CD14-positive monocyte (primary cell): ENCODE data around the gene PTCD2. TPM values are rescaled to one million over a fixed set of nuclear protein-coding genes. Genes with fewer than 3 reads are reported as not detected.

Experiments used
- DNase-seq, 3 donors: peaks; one replicate each; pipeline ENCODE4 v3.0.0-alpha.2; 2011 to 2022
- H2AFZ ChIP-seq: 2 replicates; pipeline ENCODE4 v1.6.0; 2012; ENCODE audit warnings: mild to moderate bottlenecking, low read depth, low read length, inconsistent platforms; ENCODE audit not compliant: insufficient read depth, poor library complexity, severe bottlenecking
- H3K27ac ChIP-seq, 2 donors: 1 replicate in 1 of 2; 2 replicates in 1 of 2; pipeline ENCODE4 v1.5.1; 2012 to 2013; ENCODE audit warnings: low read length in 2 of 2, control low read depth in 1 of 2, inconsistent platforms in 1 of 2, low read depth in 1 of 2, mild to moderate bottlenecking in 1 of 2
- H3K27me3 ChIP-seq, 2 donors: one replicate each; pipeline versions ENCODE4 v1.6.0 to v1.6.1; 2011 to 2013; ENCODE audit warnings: low read length in 2 of 2; ENCODE audit not compliant: control insufficient read depth in 2 of 2, insufficient read depth in 2 of 2
- H3K36me3 ChIP-seq, 2 donors: replicated peaks in 1 of 2; 1 replicate in 1 of 2; 2 replicates in 1 of 2; pipeline versions ENCODE4 v1.5.1 to v1.6.1; 2012 to 2013; ENCODE audit warnings: low read length in 2 of 2, control low read depth in 1 of 2, inconsistent platforms in 1 of 2, mild to moderate bottlenecking in 1 of 2; ENCODE audit not compliant: insufficient read depth in 2 of 2, control insufficient read depth in 1 of 2
- H3K4me1 ChIP-seq, 2 donors: 1 replicate in 1 of 2; 2 replicates in 1 of 2; pipeline versions ENCODE4 v1.5.1 to v1.6.1; 2012 to 2013; ENCODE audit warnings: low read length in 2 of 2, control low read depth in 1 of 2, inconsistent platforms in 1 of 2, mild to moderate bottlenecking in 1 of 2, moderate library complexity in 1 of 2; ENCODE audit not compliant: insufficient read depth in 2 of 2, control insufficient read depth in 1 of 2
- H3K4me2 ChIP-seq: replicated peaks from 2 replicates; pipeline ENCODE3; 2012; ENCODE audit warnings: low read length, moderate library complexity, mild to moderate bottlenecking; ENCODE audit not compliant: poor library complexity, severe bottlenecking; ENCODE audit errors: extremely low read depth
- H3K4me3 ChIP-seq, 3 experiments: fragments of 200-600 bp in 1 of 3; sonication (generic) in 1 of 3; replicated peaks in 1 of 3; 1 replicate in 2 of 3; 2 replicates in 1 of 3; pipeline ENCODE4 v1.5.1; 2011 to 2013; ENCODE audit warnings: low read length in 3 of 3, mild to moderate bottlenecking in 3 of 3, control low read depth in 2 of 3, low read depth in 2 of 3, inconsistent platforms in 1 of 3, moderate library complexity in 1 of 3
- H3K79me2 ChIP-seq: 2 replicates; pipeline ENCODE4 v1.6.0; 2012; ENCODE audit warnings: mild to moderate bottlenecking, control low read depth, inconsistent platforms, low read length, moderate library complexity; ENCODE audit not compliant: insufficient read depth
- H3K9ac ChIP-seq: 2 replicates; pipeline ENCODE4 v1.6.0; 2017; ENCODE audit warnings: low read length, mild to moderate bottlenecking; ENCODE audit not compliant: insufficient read depth, poor library complexity, severe bottlenecking
- H3K9me3 ChIP-seq, 2 donors: replicated peaks in 1 of 2; 1 replicate in 1 of 2; 2 replicates in 1 of 2; pipeline versions ENCODE4 v1.5.1 to v1.6.1; 2012 to 2013; ENCODE audit warnings: low read length in 2 of 2, control low read depth in 1 of 2; ENCODE audit not compliant: control insufficient read depth in 1 of 2, insufficient read depth in 1 of 2
- H4K20me1 ChIP-seq: 2 replicates; pipeline ENCODE4 v1.6.0; 2012; ENCODE audit warnings: mild to moderate bottlenecking, low read length, control low read depth, moderate library complexity; ENCODE audit not compliant: insufficient read depth
- H3K27ac Mint-ChIP-seq, 7 donors: one replicate each; pipeline ENCODE4 v1.8.0; 2020; ENCODE audit warnings: mild to moderate bottlenecking in 7 of 7, mixed read lengths in 7 of 7, moderate library complexity in 6 of 7, inconsistent platforms in 2 of 7
- H3K27me3 Mint-ChIP-seq, 3 donors: one replicate each; pipeline ENCODE4 v1.8.0; 2021 to 2022; ENCODE audit warnings: low read depth in 3 of 3, mild to moderate bottlenecking in 3 of 3, mixed read lengths in 3 of 3, moderate library complexity in 3 of 3, inconsistent platforms in 1 of 3
- H3K36me3 Mint-ChIP-seq, 2 donors: one replicate each; pipeline ENCODE4 v1.8.0; 2020; ENCODE audit warnings: mixed read lengths in 2 of 2, inconsistent platforms in 1 of 2, mild to moderate bottlenecking in 1 of 2
- H3K4me1 Mint-ChIP-seq: one replicate; pipeline ENCODE4 v1.8.0; 2020; ENCODE audit warnings: mild to moderate bottlenecking, mixed read lengths
- H3K4me3 Mint-ChIP-seq, 2 donors: one replicate each; pipeline ENCODE4 v1.8.0; 2020; ENCODE audit warnings: mild to moderate bottlenecking in 2 of 2, mixed read lengths in 2 of 2, moderate library complexity in 1 of 2
- H3K9me3 Mint-ChIP-seq, 7 donors: one replicate each; pipeline ENCODE4 v1.8.0; 2020 to 2022; ENCODE audit warnings: mixed read lengths in 7 of 7, mild to moderate bottlenecking in 6 of 7, moderate library complexity in 6 of 7, inconsistent platforms in 2 of 7
- WGBS: methylation state at CpG from one replicate; pipeline ENCODE4 v1.1.5; 2013; ENCODE audit warnings: missing lambda C conversion rate; ENCODE audit not compliant: insufficient coverage; 5-methylcytosine and 5-hydroxymethylcytosine counted together
- intact Hi-C, 2 donors: fragments of 100-400 bp; cut with micrococcal nuclease; formaldehyde crosslinking; loops; one replicate each; pipeline versions ENCODE4 v1.15.0 to v1.15.1; 2023
- polyA plus RNA-seq, 3 donors: library from polyadenylated mRNA; depleted of rRNA in 1 of 3; unstranded in 2 of 3; stranded (reverse) in 1 of 3; fragments of 300-500 nt in 2 of 3; fragments of >200 nt in 1 of 3; fragmentation: Illumina TruSeq in 2 of 3; gene quantifications; 1 replicate in 2 of 3; 2 replicates in 1 of 3; pipeline ENCODE4 v1.2.3, GENCODE V29; 2012 to 2021
- TF ChIP-seq, protein P1 (sequence below): fragments of 200-600 bp; IDR thresholded peaks from one replicate; pipeline ENCODE4 v1.8.0; 2022; ENCODE audit warnings: antibody characterized with exemption, mild to moderate bottlenecking

Gene PTCD2
- polyA plus RNA-seq, 3 donors = 1.6 to 2.2 (median 1.8) TPM

DNA sequence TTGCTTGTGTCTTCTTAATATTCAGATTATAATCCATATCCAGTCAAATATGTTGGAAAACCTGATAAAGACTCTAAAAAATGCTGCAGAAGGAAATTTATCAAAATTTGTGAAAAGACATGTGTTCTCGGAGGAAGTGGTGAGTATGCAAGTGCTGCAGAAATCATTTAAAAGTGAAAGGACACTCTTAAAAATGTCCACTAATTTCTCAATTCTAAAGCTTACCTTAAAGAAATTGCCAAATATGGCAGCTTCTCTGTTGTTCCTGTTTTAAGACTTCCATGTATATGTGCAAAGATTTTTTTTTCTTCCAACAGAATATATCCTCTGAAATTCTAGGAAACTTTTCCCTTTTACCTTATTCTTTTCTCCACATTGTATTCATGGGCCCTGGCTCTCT is 32.4 kb downstream of the PTCD2 start:
- no peaks in the 10 kb centered on the region for H4K20me1 ChIP-seq
- peaks cover 0 to 2% (median 1%) of the 10 kb centered on the region in 3 donors for H3K27me3 Mint-ChIP-seq
- H3K9me3 Mint-ChIP-seq = peaks cover 0 to 9% (median 5%) of the 10 kb centered on the region in 7 donors
- DNase-seq = peak in 2 of 3 donors; percentile 37 to 38
- H3K4me3 Mint-ChIP-seq = peak overlapping the region in 1 of 2 donors; percentile 77
- peaks cover 5 to 8% of the 10 kb centered on the region in 2 donors for H3K36me3 Mint-ChIP-seq
- no peaks in the 10 kb centered on the region for H3K36me3 ChIP-seq
- no peaks in the 10 kb centered on the region for H3K27me3 ChIP-seq
- H3K9ac ChIP-seq = no peak overlapping the region
- TF ChIP-seq, protein P1, sequence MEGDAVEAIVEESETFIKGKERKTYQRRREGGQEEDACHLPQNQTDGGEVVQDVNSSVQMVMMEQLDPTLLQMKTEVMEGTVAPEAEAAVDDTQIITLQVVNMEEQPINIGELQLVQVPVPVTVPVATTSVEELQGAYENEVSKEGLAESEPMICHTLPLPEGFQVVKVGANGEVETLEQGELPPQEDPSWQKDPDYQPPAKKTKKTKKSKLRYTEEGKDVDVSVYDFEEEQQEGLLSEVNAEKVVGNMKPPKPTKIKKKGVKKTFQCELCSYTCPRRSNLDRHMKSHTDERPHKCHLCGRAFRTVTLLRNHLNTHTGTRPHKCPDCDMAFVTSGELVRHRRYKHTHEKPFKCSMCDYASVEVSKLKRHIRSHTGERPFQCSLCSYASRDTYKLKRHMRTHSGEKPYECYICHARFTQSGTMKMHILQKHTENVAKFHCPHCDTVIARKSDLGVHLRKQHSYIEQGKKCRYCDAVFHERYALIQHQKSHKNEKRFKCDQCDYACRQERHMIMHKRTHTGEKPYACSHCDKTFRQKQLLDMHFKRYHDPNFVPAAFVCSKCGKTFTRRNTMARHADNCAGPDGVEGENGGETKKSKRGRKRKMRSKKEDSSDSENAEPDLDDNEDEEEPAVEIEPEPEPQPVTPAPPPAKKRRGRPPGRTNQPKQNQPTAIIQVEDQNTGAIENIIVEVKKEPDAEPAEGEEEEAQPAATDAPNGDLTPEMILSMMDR = no peak
- H3K27ac Mint-ChIP-seq = peak overlapping the region in 5 of 7 donors; percentile 55 to 85 (median 70)
- peaks cover 0 to 2% of the 10 kb centered on the region in 2 donors for H3K9me3 ChIP-seq
- peaks cover 32 to 44% of the 10 kb centered on the region in 2 donors for H3K4me1 ChIP-seq
- no peaks in the 10 kb centered on the region for H3K79me2 ChIP-seq
- H3K4me1 Mint-ChIP-seq = peaks cover 49% of the 10 kb centered on the region
- H3K4me2 ChIP-seq = peak overlapping the region; percentile 36
- H3K27ac ChIP-seq = peak overlapping the region in 1 of 2 donors; percentile 20
- no CpG with 5 or more reads among the region's 1 CpG for WGBS
- intact Hi-C loops = no loop called here
- no peak overlapping the region for H2AFZ ChIP-seq
- H3K4me3 ChIP-seq = peak overlapping the region in 1 of 3 experiments; percentile 31

DNA sequence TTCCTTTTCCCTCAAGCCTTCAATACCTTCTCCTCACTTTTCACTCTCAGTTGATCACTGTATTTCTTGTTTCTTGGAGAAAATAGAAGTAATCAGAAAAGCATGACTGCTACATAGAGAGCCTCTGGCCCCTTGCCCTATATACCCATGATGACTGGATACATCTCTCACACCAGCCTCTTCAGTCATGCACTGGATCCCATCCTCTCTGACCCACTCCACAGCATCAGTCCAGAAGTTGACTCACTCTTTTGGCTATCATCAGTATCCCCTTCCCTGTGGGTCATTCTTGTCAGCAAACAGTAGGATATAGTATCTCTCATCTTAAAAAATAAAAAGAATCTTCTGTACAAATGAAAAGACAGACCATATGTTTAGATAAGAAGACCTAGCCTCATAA is 32.9 kb downstream of the PTCD2 start:
- peak overlapping the region in 1 of 2 donors; percentile 20 for H3K27ac ChIP-seq
- peak overlapping the region in 1 of 3 experiments; percentile 31 for H3K4me3 ChIP-seq
- H3K4me1 ChIP-seq = peaks cover 31 to 44% of the 10 kb centered on the region in 2 donors
- Mint-ChIP-seq H3K27ac (peak overlapping the region in 6 of 7 donors; percentile 20 to 83 (median 55)), H3K9me3 (peaks cover 0 to 9% (median 5%) of the 10 kb centered on the region in 7 donors), H3K4me1 (peaks cover 44% of the 10 kb centered on the region), H3K36me3 (peaks cover 8 to 9% of the 10 kb centered on the region in 2 donors), H3K27me3 (peaks cover 0 to 2% (median 1%) of the 10 kb centered on the region in 3 donors), H3K4me3 (no peak overlapping the region)
- peaks cover 0 to 2% of the 10 kb centered on the region in 2 donors for H3K9me3 ChIP-seq
- no peak overlapping the region for H3K4me2 ChIP-seq
- no peaks in the 10 kb centered on the region for H3K27me3 ChIP-seq
- DNase-seq = peak in 1 of 3 donors; percentile 30
- TF ChIP-seq, protein P1 = no peak
- H3K79me2 ChIP-seq = no peaks in the 10 kb centered on the region
- H3K9ac ChIP-seq = no peak overlapping the region
- H2AFZ ChIP-seq = no peak overlapping the region
- H4K20me1 ChIP-seq = no peaks in the 10 kb centered on the region
- peaks cover 0 to under 1% of the 10 kb centered on the region in 2 donors for H3K36me3 ChIP-seq
- intact Hi-C loops = no loop called here
